MCF 10A (cell line): Measurements from ENCODE around the gene IFNL2. TPM values are rescaled to one million over a fixed set of nuclear protein-coding genes. Genes with fewer than 3 reads are reported as not detected.

Source experiments
- BruUV-seq: library from RNA; stranded (reverse); fragments of 400-500 nt; replicated peaks from 2 replicates; lab custom pipeline; 2021; lab: Mats Ljungman, UMichigan
- CTCF ChIA-PET: fragments of 300-600 bp; sonication (Branson Sonifier 250); formaldehyde crosslinking; extraction: SDS; loops from one replicate; lab custom pipeline; 2021; ENCODE audit warnings: antibody characterized with exemption, inconsistent platforms; lab: Yijun Ruan, JAX
- POLR2A ChIA-PET: fragments of 300-600, 350-650 bp; sonication (Branson Sonifier 250); formaldehyde crosslinking; extraction: SDS; loops from one replicate; lab custom pipeline; 2020; ENCODE audit warnings: antibody characterized with exemption, inconsistent platforms; lab: Yijun Ruan, JAX
- DNase-seq: peaks from one replicate; pipeline ENCODE4 v3.0.0-alpha.2; 2018; ENCODE audit not compliant: unreplicated experiment
- H3K27ac Mint-ChIP-seq: one replicate; pipeline ENCODE4 v1.8.0; 2022; ENCODE audit warnings: mild to moderate bottlenecking, low read depth, mixed read lengths; ENCODE audit not compliant: unreplicated experiment
- H3K27me3 Mint-ChIP-seq: one replicate; pipeline ENCODE4 v1.8.0; 2022; ENCODE audit warnings: mixed read lengths; ENCODE audit not compliant: insufficient read depth, unreplicated experiment
- H3K36me3 Mint-ChIP-seq: one replicate; pipeline ENCODE4 v1.8.0; 2022; ENCODE audit warnings: mild to moderate bottlenecking, moderate library complexity, mixed read lengths; ENCODE audit not compliant: insufficient read depth, unreplicated experiment
- H3K4me1 Mint-ChIP-seq: one replicate; pipeline ENCODE4 v1.8.0; 2022; ENCODE audit warnings: mixed read lengths; ENCODE audit not compliant: insufficient read depth, unreplicated experiment
- H3K4me3 Mint-ChIP-seq: one replicate; pipeline ENCODE4 v1.8.0; 2022; ENCODE audit warnings: mild to moderate bottlenecking, moderate library complexity, mixed read lengths; ENCODE audit not compliant: unreplicated experiment
- H3K9me3 Mint-ChIP-seq: one replicate; pipeline ENCODE4 v1.8.0; 2022; ENCODE audit warnings: mixed read lengths; ENCODE audit not compliant: unreplicated experiment
- intact Hi-C: fragments of 100-400 bp; cut with micrococcal nuclease; formaldehyde crosslinking; loops from 2 replicates; pipeline ENCODE4 v1.14.1; 2022
- total RNA-seq: library from RNA; stranded (reverse); gene quantifications from 2 replicates; pipeline ENCODE4 v1.2.3, GENCODE V29; 2022
- TF ChIP-seq, protein P1 (sequence below): fragments of 200-600 bp; IDR thresholded peaks from one replicate; pipeline ENCODE4 v1.8.0; 2022; ENCODE audit warnings: antibody characterized with exemption, mild to moderate bottlenecking; ENCODE audit not compliant: unreplicated experiment

Gene IFNL2
- total RNA-seq, 1 experiment from 2014 or later, result not detected

DNA sequence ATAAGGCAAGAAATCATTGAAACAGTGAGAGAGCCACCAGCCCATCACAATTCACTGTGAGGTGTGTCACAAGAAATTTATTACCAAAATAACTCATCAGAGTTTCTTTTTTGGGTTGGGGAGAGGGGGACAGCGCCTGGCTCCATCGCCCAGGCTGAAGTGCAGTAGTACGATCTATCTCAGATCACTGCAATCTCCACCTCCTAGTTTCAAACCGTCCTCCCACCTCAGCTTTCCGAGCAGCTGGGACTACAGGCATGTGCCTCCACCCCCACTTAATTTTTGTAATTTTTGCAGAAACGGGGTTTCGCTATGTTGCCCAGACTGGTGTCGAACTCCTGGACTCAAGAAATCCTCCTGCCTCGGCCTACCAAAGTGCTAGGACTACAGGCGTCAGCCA lies 31.6 kb downstream of the IFNL2 start:
- Mint-ChIP-seq H3K4me1 (no peaks in the 10 kb centered on the region), H3K9me3 (no peaks in the 10 kb centered on the region), H3K27ac (no peak overlapping the region)

DNA sequence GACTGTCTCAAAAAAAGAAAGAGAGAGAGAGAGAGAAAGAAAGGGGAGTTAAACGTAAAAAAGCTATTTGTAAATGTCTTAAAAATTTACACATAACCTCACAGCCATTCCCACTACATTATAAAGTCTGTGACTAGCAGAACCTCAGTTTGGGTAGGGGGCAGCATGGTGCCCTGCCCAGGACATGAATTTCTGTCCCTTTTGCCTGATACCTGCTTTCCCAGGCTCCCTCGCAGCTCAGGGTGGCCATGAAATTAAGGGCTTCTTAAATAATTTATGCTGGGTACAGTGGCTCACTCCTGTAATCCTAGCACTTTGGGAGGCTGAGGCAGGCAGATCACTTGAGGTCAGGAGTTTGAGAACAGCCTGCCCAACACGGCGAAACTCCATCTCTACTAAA lies 32.8 kb downstream of the IFNL2 start:
- Mint-ChIP-seq H3K4me3 (no peak overlapping the region), H3K27ac (no peak overlapping the region), H3K27me3 (peaks cover 61% of the 10 kb centered on the region), H3K36me3 (no peaks in the 10 kb centered on the region), H3K9me3 (no peaks in the 10 kb centered on the region), H3K4me1 (no peaks in the 10 kb centered on the region)
- ChIA-PET CTCF (interaction anchor here (0.7 kb wide), 1 partner anchor 84 kb away, joined by 5 read pairs; no protein-coding TSS in a partner anchor), POLR2A (no interaction called here)
- TF ChIP-seq, protein P1, sequence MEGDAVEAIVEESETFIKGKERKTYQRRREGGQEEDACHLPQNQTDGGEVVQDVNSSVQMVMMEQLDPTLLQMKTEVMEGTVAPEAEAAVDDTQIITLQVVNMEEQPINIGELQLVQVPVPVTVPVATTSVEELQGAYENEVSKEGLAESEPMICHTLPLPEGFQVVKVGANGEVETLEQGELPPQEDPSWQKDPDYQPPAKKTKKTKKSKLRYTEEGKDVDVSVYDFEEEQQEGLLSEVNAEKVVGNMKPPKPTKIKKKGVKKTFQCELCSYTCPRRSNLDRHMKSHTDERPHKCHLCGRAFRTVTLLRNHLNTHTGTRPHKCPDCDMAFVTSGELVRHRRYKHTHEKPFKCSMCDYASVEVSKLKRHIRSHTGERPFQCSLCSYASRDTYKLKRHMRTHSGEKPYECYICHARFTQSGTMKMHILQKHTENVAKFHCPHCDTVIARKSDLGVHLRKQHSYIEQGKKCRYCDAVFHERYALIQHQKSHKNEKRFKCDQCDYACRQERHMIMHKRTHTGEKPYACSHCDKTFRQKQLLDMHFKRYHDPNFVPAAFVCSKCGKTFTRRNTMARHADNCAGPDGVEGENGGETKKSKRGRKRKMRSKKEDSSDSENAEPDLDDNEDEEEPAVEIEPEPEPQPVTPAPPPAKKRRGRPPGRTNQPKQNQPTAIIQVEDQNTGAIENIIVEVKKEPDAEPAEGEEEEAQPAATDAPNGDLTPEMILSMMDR, result no peak
- no TSS peak for BruUV-seq
- intact Hi-C loops, result no loop called here
- no peak for DNase-seq

More for the DNA sequence above, 31.6 kb downstream of the IFNL2 start:
- ChIA-PET POLR2A (no interaction called here), CTCF (interaction anchor here (0.5 kb wide), 1 partner anchor 141 kb away, joined by 3 read pairs; no protein-coding TSS in a partner anchor)
- no peaks in the 10 kb centered on the region for H3K36me3 Mint-ChIP-seq
- intact Hi-C loops, result no loop called here
- BruUV-seq, result no TSS peak
- H3K4me3 Mint-ChIP-seq, result no peak overlapping the region
- DNase-seq, result no peak
- TF ChIP-seq, protein P1, result no peak
- peaks cover 50% of the 10 kb centered on the region for H3K27me3 Mint-ChIP-seq

DNA sequence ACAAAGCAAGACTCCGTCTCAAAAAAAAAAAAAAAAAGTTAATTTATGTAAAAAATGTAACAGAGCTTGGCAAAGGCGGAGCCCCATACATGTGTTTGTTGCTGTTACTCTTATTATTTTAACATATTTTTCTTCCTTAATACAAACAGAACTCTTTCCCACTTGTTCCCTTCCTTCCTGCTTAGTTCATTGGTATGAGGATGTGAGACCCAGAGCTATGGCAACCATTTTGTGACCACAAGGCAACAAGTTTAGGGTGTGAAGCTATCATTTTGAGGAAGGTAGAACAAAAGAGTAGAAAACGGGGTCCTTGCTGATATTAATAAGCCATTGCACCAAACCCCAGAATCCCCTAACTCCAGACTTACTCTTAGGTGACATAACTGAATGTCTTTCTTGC lies 33.4 kb downstream of the IFNL2 start:
- H3K4me3 Mint-ChIP-seq, result no peak overlapping the region
- DNase-seq, result no peak
- H3K9me3 Mint-ChIP-seq, result no peaks in the 10 kb centered on the region
- peaks cover under 1% of the 10 kb centered on the region for H3K4me1 Mint-ChIP-seq
- TF ChIP-seq, protein P1, result no peak
- CTCF ChIA-PET, result interaction anchor here (0.6 to 0.7 kb wide), 2 partner anchors 85 to 108 kb away, joined by 3 to 5 read pairs; no protein-coding TSS in a partner anchor
- intact Hi-C loops, result no loop called here
- H3K27me3 Mint-ChIP-seq, result peaks cover 63% of the 10 kb centered on the region
- H3K27ac Mint-ChIP-seq, result no peak overlapping the region
- no peaks in the 10 kb centered on the region for H3K36me3 Mint-ChIP-seq
- no TSS peak for BruUV-seq
- POLR2A ChIA-PET, result no interaction called here

DNA sequence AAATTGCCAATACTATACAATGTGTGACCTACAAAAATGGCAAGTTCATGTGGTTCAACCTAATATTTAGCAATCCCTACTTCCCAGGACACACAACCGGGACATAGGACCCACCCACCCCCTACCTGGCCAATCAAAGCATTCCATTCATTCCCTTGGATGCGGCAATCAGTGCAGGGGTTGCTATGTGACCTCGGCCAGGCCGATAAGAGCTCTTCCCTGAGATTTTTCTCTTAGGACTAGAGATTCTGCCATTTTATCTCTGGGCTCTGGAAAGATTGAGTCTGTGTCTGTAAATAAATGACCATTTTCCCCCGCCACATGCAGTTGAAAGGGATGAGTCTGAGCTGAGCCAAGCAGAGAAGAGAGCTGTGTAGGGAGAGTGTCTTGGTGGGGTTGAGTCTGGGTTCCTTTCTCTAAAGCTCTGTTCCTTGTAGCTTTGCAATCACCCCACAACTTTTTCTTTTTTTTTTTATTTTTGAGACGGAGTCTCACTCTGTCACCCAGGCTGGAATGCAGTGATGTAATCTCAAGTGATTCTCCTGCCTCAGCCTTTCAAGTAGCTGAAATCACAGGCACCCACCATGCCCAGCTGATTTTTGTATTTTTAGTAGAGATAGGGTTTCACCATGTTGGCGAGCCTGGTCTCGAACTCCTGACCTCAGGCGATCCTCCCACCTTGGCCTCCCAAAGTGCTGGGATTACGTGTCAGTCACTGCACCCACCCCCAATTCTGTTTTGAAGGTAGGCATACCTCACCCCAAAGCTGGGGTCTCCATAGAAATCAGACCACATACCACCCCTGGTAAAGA lies 35.4 kb downstream of the IFNL2 start:
- TF ChIP-seq, protein P1, result no peak
- Mint-ChIP-seq H3K36me3 (no peaks in the 10 kb centered on the region), H3K4me1 (peaks cover 6% of the 10 kb centered on the region), H3K27me3 (peaks cover 54% of the 10 kb centered on the region), H3K9me3 (no peaks in the 10 kb centered on the region), H3K4me3 (no peak overlapping the region), H3K27ac (no peak overlapping the region)
- BruUV-seq, result no TSS peak
- POLR2A ChIA-PET, result interaction anchor here (0.6 kb wide), 1 partner anchor 184 kb away, joined by 3 read pairs; no protein-coding TSS in a partner anchor
- DNase-seq, result no peak
- CTCF ChIA-PET, result interaction anchor here (0.6 to 1.0 kb wide), 4 partner anchors 15 to 328 kb away, joined by 3 to 4 read pairs (median 3); no protein-coding TSS in a partner anchor
- intact Hi-C loops, result no loop called here
